Subcutaneous abdominal adipose tissue (tissue), 5 donors: Measurements from ENCODE around the gene AQP10.
"Not testable (repeated sequence)": the region's sequence is repeated elsewhere in the genome, so short reads cannot be mapped to it uniquely, and the experiment has no call there.

Experiments
- H3K27ac ChIP-seq: one replicate; pipeline ENCODE4 v1.7.0; 2013; ENCODE audit warnings: low read depth, mild to moderate bottlenecking, inconsistent platforms, low read length, moderate library complexity
- H3K27me3 ChIP-seq, 5 donors: one replicate each; pipeline ENCODE4 v1.7.0; 2013; ENCODE audit warnings: low read length in 5 of 5, inconsistent platforms in 1 of 5; ENCODE audit not compliant: control insufficient read depth in 5 of 5, insufficient read depth in 4 of 5
- H3K36me3 ChIP-seq, 5 donors: one replicate each; pipeline ENCODE4 v1.7.0; 2013; ENCODE audit warnings: low read length in 5 of 5; ENCODE audit not compliant: control insufficient read depth in 5 of 5, insufficient read depth in 5 of 5
- H3K4me1 ChIP-seq, 5 donors: one replicate each; pipeline ENCODE4 v1.7.0; 2013; ENCODE audit warnings: low read length in 5 of 5, mild to moderate bottlenecking in 3 of 5, moderate library complexity in 1 of 5; ENCODE audit not compliant: control insufficient read depth in 5 of 5, insufficient read depth in 5 of 5
- H3K4me3 ChIP-seq, 5 donors: one replicate each; pipeline ENCODE4 v1.7.0; 2013; ENCODE audit warnings: low read length in 5 of 5, low read depth in 1 of 5
- H3K9ac ChIP-seq, 5 donors: one replicate each; pipeline ENCODE4 v1.7.0; 2013; ENCODE audit warnings: low read length in 5 of 5, mild to moderate bottlenecking in 4 of 5, moderate library complexity in 3 of 5
- H3K9me3 ChIP-seq, 5 donors: one replicate each; pipeline ENCODE4 v1.7.0; 2013; ENCODE audit warnings: low read length in 5 of 5; ENCODE audit not compliant: control insufficient read depth in 5 of 5
- donor health status: healthy.
- donor health status: healthy.
- donor health status: healthy.
- donor health status: healthy.
- donor health status: healthy.

The AQP10 gene

GRCh38 chr1:154304664-154305337 lies 16.1 kb upstream of the AQP10 start:
- H3K36me3 ChIP-seq: no peaks in the 10 kb centered on the region
- no peaks in the 10 kb centered on the region for H3K27me3 ChIP-seq
- H3K4me3 ChIP-seq: no peak overlapping the region
- H3K27ac ChIP-seq: no peak overlapping the region
- no peak overlapping the region for H3K9ac ChIP-seq
- H3K9me3 ChIP-seq: no peaks in the 10 kb centered on the region
- no peaks in the 10 kb centered on the region for H3K4me1 ChIP-seq

GRCh38 chr1:154306151-154306550 lies 14.7 kb upstream of the AQP10 start:
- Histone ChIP-seq H3K9me3 (no peaks in the 10 kb centered on the region), H3K4me3 (no peak overlapping the region), H3K9ac (no peak overlapping the region), H3K27ac (no peak overlapping the region), H3K27me3 (no peaks in the 10 kb centered on the region), H3K36me3 (no peaks in the 10 kb centered on the region), H3K4me1 (no peaks in the 10 kb centered on the region)

GRCh38 chr1:154307670-154308270 lies 13.1 kb upstream of the AQP10 start:
- not testable (repeated sequence) for H3K4me1 ChIP-seq, H3K9ac ChIP-seq, H3K4me3 ChIP-seq, H3K9me3 ChIP-seq, H3K27me3 ChIP-seq, H3K27ac ChIP-seq, H3K36me3 ChIP-seq

GRCh38 chr1:154309136-154309535 lies 11.8 kb upstream of the AQP10 start:
- H3K4me1 ChIP-seq, H3K9ac ChIP-seq, H3K36me3 ChIP-seq, H3K9me3 ChIP-seq, H3K27ac ChIP-seq, H3K27me3 ChIP-seq, H3K4me3 ChIP-seq: not testable (repeated sequence)

GRCh38 chr1:154312229-154313065 lies 8.4 kb upstream of the AQP10 start:
- not testable (repeated sequence) for H3K4me1 ChIP-seq, H3K36me3 ChIP-seq, H3K27ac ChIP-seq, H3K27me3 ChIP-seq, H3K9ac ChIP-seq, H3K4me3 ChIP-seq, H3K9me3 ChIP-seq

- Histone ChIP-seq H3K27ac (no peak overlapping the region), H3K9me3 (peaks cover 0 to 9% (median 2%) of the 10 kb centered on the region in 5 donors), H3K27me3 (no peaks in the 10 kb centered on the region), H3K4me3 (no peak overlapping the region), H3K4me1 (no peaks in the 10 kb centered on the region), H3K36me3 (no peaks in the 10 kb centered on the region), H3K9ac (no peak overlapping the region)
These were observed 7.9 kb upstream of the AQP10 start for GRCh38 chr1:154313066-154313356.

- not testable (repeated sequence) for H3K27me3 ChIP-seq, H3K4me3 ChIP-seq, H3K9ac ChIP-seq, H3K27ac ChIP-seq, H3K36me3 ChIP-seq, H3K4me1 ChIP-seq, H3K9me3 ChIP-seq
These were observed 6.7 kb upstream of the AQP10 start for GRCh38 chr1:154314226-154314625.

GRCh38 chr1:154316704-154317103 lies 4.2 kb upstream of the AQP10 start:
- Histone ChIP-seq H3K9ac (no peak overlapping the region), H3K27me3 (no peaks in the 10 kb centered on the region), H3K4me3 (no peak overlapping the region), H3K27ac (no peak overlapping the region), H3K4me1 (no peaks in the 10 kb centered on the region), H3K9me3 (peaks cover 0 to 9% (median 2%) of the 10 kb centered on the region in 5 donors), H3K36me3 (no peaks in the 10 kb centered on the region)

GRCh38 chr1:154318386-154318785 lies 2.5 kb upstream of the AQP10 start:
- Histone ChIP-seq H3K9ac (no peak overlapping the region), H3K36me3 (no peaks in the 10 kb centered on the region), H3K27ac (no peak overlapping the region), H3K4me3 (no peak overlapping the region), H3K9me3 (peaks cover 0 to 9% (median 2%) of the 10 kb centered on the region in 5 donors), H3K27me3 (peaks cover 0 to 6% (median 0%) of the 10 kb centered on the region in 5 donors), H3K4me1 (no peaks in the 10 kb centered on the region)

GRCh38 chr1:154321609-154321934 lies 679 bp downstream of the AQP10 start:
- not testable (repeated sequence) for H3K9ac ChIP-seq, H3K9me3 ChIP-seq, H3K36me3 ChIP-seq, H3K4me3 ChIP-seq, H3K27ac ChIP-seq
- Histone ChIP-seq H3K27me3 (peaks cover 0 to 18% (median 9%) of the 10 kb centered on the region in 5 donors), H3K4me1 (peaks cover 0 to 21% (median 19%) of the 10 kb centered on the region in 5 donors)
